Middle frontal gyrus (tissue), 1 donor: ENCODE results near the gene TCIRG1.
A peak's percentile ranks its signal among the peaks of the same experiment; 100 is the strongest.

Source experiments
- DNase-seq: peaks from one replicate; pipeline ENCODE4 v3.0.0-alpha.2; 2015; ENCODE audit warnings: low spot score; ENCODE audit errors: extremely low spot score

Gene TCIRG1

GRCh38 chr11:68006606-68007166 is 32.1 kb upstream of the TCIRG1 start:
- no peak for DNase-seq

DNA sequence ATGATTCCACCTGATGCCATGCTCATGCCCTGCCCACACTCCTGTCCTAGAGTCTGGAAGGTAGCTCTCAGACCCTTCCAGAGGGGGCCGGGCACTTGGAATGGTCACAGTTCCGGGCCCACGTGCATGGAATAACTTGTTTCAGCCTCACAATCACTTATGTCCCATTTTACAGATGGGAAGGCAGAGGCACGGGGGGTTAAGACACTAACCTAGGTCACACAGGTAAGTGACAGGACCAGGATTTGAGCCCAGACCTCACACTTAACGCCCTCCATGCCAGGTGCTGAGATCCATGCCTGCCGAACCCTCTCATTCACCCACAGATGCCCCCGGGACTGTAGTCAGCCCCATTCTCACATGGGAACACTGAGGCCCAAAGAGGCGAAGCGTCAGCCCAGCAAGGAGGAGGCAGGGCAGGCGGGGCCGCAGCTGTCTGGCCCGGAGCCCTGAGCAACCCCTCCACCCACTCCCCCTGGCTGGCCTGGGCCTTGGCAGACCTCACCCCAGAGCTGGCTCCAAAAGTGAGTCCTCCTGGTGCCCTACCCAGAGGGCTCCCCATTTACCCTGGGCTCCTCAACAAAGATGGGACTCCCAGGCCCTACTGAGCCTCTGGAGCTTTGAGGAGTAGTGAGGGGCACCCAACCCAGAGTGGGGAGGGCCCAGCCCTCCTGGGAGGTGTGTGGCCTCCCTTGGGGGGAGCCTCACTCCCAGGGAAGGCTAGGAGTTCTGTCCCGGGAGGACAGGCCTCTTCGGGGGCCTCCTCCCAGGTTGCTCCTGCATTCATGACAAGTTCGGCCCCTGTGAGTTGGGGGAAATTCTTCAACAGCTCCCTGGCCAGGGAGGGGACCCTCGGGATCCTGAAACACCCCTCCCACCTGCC is 31.1 kb upstream of the TCIRG1 start:
- DNase-seq = no peak

DNA sequence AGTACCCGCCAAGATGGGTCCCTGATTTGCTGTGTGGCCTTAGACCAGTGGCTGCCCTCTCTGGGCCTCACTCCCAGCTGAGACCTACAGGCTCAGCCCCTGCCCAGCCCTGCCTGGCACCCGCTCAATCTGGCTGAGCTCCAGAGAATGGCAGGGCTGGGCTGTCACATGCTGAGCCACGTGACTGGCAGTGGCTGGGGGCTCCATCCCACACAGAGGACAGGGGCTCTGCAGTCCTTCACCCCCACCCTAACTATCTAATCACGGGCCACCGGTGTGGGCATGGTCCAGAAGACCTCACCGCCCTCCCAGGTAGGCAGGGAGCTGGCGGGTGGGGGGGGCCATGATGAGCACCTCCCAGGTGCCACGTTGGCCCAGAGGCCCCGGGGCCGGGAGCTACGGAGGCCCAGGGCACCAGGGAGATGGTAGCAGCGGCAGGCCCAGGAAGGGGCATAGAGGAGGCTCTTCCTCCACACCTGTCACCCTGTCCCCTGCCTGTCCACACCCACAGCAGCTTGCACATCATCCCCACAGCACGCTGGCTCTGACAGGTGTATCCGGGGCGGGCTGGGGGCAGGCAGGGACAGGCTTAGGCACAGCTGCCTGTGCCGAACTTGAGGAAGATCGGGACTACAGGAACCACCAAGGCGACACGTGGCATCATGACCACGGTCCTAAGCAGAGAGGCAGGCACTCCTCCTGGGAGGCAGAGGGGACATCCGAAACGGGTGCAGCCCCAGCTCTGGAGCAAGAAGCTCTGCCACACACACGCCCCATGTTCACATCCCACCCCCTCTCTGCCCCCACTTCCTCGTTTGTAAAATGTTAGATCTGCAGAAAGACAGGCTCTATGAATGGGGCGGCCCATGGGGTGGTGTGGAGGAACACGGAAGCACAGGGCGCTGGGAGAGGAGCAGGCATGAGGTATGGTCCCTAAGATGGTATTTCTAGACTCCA is 30.2 kb upstream of the TCIRG1 start:
- DNase-seq = no peak

- no peak for DNase-seq
Observed at GRCh38 chr11:68009391-68010089, 29.3 kb upstream of the TCIRG1 start.

DNA sequence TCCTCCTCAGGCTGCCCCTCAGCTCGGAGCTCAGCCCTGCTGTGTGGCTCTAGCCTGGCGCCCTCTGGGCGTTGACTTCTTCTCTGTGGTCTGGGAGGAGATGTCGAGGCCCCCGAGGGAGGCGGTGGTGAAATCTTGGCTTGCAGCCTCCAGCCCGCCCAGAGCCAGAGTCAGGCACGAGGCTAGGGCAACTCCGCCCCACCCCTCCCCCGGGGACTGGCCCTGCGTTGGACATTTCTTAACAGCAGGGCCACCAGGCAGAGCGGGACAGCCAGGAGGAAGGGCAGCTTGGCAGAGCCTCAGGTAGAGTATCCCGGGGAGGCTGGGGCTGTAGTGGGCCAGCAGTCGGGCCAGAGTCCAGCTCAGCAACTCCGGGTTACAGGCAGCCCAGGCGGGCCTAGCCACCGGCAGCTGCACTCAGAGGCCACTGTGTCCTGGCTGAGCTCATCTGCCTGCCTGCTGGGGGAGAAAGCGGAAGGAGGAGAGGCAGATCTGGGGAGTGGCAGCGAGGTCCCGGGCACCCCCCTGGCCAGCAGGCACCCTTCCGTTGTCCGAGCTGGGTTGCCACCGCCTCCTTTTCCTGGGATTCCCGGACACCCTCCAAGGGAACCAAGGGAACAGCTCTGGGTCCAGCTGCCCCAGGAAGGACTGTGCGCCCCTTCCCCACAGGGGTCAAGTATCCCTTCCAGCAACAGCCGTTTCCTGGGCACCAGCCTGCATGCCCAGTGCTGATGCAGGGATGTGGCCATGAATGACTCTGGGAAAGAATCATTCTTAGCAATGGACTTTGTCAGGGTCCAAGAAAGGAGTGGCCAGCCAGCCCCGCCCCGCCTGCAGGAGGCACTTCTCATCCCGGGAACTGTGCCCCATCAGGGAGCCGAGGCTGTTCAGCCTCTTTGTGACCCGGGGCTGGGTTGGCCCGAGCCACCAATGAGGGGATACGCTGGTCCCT is 28.5 kb upstream of the TCIRG1 start, which contains the start of gene ALDH3B1:
Gene ALDH3B1, plus strand, starts transcription at position 238 of the 952 bp plus-strand sequence. CDS start 4,971 bp downstream, outside the sequence.
- peak; percentile 9 for DNase-seq

DNA sequence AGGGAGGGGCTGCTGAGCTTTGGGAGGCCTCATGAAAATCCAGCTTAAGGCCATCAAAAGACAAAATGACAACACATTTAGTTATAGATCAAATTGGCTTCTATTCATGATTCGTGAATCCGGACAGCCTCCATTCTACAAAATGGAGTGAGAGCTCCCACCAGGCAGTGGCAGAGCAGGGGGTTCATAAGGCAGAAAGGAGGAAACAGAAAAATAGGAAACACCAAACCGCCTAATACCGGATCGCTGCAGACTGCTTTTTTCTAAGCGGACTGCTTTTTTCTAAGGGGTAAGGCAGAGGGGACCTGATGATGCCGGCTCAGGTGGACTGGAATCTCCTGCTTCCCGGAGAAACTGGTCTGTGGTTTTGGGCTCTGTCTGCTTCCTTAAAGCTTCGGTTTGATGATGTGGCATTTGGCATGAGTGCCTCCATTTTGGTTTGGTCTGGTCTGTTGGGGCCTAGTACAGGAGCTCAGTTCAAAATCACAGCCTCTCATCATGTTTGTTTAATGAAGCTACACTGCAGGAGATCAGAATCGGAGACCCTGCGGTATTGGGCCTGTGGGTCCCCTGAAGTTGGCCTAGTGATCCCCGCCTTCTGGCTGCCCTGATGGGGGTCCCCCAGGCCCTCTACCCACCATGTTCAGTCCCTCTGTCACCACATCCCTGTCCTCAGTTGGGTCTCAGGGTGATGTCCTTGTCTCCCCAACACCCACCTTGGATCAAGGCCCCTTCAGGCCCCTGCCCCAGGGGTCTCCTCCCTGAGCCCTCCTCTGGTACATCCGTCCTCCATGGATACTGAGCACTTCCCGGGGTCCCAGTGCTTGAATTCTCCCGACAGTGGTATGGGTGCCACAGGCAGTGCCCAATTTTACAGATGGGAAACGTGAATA is 27.5 kb upstream of the TCIRG1 start:
- DNase-seq = no peak

GRCh38 chr11:68012044-68012842 is 26.6 kb upstream of the TCIRG1 start:
- DNase-seq = no peak

DNA sequence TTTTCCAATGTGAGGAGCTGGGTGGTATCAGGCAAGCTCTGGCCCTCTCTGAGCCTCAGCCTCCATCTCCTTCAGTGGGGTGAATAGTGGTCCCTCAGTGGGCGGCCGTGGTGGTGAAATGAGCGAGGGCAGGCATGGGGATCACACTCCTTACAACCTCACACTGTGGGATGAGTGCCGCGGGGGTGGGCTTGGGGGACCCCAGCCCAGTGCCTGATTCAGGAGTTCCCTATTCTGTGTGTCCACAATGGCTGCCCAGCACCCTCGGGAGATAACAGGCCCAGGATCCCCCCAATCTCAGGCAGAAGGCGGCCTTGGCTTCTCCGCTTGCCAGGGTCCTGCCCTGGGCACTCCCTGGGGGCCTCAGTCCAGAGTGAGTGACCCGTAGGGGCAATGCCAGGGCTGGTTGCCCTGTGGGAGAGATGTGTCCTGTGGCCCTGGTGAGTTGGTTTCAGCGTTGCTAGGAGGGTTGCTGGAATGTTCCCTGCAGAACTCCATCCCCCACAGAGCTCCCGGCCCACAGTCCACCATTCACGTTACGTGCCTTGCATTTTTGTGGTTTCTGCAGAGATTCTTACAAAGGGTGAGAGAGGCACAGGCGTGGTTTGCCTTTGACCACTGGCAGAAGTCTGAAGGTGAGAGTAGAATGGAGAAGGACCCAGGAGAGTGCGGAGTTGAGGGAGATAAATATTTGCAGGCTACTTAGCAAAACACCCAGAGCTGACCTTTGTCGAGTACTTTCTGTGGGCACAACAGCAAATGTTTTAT is 25.8 kb upstream of the TCIRG1 start:
- DNase-seq = no peak

- DNase-seq = no peak
Observed at GRCh38 chr11:68013611-68014156, 25.1 kb upstream of the TCIRG1 start.

DNA sequence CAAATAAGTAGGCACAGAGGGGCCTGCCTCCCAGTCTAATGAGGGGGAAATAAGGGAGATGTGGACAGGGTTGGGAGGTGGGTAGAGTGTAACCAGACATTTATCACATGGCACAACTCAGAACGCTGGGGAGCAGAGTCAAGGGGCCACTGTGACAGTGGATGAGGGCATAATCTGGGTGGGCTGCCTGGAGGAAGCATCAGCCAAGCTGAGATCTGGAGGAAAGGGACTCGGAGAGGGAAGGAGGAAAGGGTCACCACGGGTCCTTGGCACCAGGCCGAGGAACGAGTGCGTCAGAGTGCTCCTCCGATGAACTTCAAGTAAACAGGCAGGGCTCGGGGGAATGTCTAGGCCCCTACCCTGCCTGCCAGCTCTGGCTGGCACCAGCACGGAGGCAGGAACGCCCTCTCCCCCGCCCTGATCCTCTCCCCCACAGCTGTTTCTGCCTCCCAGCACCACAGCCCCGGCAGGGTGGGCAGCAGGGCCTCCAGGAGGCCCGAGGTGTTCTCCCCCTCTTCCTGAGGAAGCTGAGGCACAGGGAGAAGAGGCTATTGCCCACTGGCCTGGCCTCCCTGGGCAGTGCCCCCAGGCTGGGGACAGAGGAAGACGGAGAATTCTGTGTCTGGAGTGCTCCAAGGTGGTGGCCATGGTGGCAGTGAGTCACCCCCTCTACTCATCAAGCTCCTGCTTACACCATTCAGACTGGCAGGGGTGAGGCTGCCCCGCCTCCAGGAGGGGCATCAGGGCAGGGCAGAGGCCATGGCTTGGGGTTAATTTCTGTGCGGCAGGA is 24.5 kb upstream of the TCIRG1 start:
- no peak for DNase-seq

DNA sequence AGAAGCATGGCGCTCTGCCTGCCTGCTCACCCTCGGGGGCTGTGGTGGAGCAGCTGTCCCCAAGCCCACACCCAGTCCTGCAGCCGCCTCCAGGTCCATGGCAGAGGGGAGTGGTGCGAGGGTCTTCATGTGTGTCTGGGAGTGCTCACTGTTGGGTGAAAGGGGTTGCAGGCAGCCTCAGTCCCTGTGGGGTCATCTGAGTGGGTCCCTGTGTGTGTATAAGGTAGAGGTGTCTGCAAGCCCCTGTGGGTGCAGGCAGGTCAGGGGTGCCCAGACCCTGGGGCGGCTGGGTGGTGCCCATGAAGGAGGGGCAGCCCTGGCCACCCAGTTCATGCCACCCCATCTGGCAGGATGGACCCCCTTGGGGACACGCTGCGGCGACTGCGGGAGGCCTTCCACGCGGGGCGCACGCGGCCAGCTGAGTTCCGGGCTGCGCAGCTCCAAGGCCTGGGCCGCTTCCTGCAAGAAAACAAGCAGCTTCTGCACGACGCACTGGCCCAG is 23.8 kb upstream of the TCIRG1 start:
- no peak for DNase-seq

DNA sequence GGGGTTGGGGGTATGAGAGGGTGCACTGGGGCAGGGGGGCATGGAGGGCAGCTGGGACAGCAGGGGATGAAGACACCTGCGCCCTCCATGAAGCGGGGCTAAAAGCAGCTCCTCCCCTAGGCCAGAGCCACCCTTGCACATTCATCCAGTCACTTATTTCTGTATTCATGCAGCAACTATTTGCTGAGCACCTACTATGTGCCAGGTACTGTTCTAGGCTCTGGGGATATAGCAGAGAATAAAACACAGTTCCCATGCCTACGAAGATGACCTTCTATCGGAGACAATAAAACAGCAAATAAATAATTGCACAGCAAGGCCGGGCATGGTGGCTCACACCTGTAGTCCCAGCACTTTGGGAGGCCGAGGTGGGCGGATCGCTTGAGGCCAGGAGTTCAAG is 23.4 kb upstream of the TCIRG1 start:
- no peak for DNase-seq

DNA sequence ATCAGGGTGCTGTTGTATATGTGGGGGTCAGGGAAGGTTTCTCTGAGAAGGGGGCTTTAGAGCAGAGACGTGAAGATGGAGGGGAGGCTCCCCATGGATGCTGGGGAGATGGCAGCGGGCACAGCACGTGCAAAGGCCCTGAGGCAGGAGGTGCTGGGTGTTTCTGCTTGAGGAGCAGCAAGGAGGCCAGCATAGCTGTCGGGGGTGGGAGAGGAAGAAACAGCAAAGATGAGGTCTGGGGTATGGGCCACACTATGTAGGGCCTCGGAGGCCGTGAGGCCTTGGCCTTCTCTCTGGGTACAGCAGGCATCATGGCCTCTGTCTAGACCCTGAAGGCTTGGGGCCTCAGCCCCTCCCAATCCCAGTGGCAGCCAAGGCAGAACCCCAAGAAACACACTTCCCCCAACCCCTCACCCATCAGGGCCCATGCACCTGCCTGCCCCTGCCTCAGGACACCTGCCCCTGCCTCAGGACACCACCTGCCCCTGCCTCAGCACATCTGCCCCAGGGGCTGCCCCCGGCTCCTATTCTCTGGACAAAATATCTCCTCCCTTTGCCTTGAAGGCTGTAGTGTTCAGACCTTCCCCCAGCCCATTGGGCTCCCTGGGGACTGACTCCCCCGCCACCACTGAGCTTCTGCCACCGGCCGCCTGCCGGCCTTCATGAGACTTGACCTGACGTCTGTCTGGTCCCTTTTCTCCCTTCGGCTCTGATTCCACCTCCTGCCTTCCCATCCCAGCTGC is 22.5 kb upstream of the TCIRG1 start:
- no peak for DNase-seq

DNA sequence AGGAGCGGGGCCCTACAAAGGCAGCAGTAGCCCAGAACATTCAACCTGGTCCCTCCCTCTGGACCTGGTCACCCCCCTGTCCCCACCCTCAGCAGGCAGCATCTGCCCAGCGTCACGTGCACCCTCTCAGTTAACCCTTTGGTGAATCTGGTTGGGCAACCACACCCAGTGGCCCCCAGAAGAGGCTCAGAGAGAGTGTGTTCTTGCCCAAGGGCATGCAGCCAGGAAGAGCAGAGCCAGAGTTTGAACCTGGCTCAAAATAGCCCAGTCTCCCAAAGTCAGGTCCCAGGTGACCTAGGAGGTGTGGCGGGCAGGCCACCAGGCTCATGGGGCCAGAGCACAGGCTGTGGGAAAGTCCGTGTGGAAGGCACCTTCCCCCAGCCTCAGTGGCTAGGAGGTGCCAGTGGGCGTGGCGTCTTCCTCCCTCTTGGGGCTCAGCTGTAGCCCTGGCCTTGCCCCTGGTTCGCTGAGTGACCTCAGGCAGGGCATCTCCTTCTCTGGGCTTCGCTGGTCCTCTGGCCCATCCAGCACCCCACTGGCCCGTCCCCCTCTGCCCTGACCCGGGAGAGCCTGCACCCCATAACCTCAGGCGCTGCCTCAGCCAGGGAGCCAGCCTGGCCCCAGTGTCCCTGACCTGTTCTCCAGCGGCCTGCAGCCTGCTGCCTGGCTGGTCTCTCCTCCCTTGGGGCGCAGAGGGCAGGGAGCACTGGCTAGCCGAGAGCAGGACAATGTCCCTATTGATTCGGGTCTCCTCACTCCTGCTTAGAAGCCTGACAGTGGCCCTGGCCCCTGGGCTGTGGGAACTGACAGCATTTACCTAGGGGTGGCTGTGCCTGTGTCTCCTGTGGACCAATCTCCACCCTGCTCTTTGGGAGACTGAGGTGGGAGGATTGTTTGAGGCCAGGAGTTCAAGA is 21.7 kb upstream of the TCIRG1 start:
- DNase-seq = no peak
